Lower leg skin (tissue), 3 donors: ENCODE data around the gene MTRFR.

Experiments
- POLR2A ChIP-seq, 2 donors: fragments of 450-650 bp; IDR thresholded peaks; one replicate each; pipeline ENCODE4 v1.6.1; 2016 to 2017; ENCODE audit warnings: antibody characterized with exemption in 2 of 2, mild to moderate bottlenecking in 1 of 2, moderate library complexity in 1 of 2
- TF ChIP-seq, protein P1 (sequence below), 3 donors: fragments of 450-650 bp; IDR thresholded peaks; one replicate each; pipeline ENCODE4 v1.5.1; 2016; ENCODE audit warnings: antibody characterized with exemption in 3 of 3, mild to moderate bottlenecking in 3 of 3, moderate library complexity in 2 of 3

GRCh38 chr12:123269395-123269892 lies 36.2 kb downstream of the MTRFR start:
- no peak for TF ChIP-seq POLR2A (IDR thresholded peaks at IDR 0.05)
- TF ChIP-seq, protein P1, sequence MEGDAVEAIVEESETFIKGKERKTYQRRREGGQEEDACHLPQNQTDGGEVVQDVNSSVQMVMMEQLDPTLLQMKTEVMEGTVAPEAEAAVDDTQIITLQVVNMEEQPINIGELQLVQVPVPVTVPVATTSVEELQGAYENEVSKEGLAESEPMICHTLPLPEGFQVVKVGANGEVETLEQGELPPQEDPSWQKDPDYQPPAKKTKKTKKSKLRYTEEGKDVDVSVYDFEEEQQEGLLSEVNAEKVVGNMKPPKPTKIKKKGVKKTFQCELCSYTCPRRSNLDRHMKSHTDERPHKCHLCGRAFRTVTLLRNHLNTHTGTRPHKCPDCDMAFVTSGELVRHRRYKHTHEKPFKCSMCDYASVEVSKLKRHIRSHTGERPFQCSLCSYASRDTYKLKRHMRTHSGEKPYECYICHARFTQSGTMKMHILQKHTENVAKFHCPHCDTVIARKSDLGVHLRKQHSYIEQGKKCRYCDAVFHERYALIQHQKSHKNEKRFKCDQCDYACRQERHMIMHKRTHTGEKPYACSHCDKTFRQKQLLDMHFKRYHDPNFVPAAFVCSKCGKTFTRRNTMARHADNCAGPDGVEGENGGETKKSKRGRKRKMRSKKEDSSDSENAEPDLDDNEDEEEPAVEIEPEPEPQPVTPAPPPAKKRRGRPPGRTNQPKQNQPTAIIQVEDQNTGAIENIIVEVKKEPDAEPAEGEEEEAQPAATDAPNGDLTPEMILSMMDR (IDR thresholded peaks at IDR 0.05) = no peak
